Measurements from ENCODE around the gene DNAJC1. TPM values are rescaled to one million over a fixed set of nuclear protein-coding genes. Genes with fewer than 3 reads are reported as not detected.

Gene DNAJC1, protein sequence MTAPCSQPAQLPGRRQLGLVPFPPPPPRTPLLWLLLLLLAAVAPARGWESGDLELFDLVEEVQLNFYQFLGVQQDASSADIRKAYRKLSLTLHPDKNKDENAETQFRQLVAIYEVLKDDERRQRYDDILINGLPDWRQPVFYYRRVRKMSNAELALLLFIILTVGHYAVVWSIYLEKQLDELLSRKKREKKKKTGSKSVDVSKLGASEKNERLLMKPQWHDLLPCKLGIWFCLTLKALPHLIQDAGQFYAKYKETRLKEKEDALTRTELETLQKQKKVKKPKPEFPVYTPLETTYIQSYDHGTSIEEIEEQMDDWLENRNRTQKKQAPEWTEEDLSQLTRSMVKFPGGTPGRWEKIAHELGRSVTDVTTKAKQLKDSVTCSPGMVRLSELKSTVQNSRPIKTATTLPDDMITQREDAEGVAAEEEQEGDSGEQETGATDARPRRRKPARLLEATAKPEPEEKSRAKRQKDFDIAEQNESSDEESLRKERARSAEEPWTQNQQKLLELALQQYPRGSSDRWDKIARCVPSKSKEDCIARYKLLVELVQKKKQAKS
- total RNA-seq (10 to 100 TPM; 27.7 to 37.3 TPM), polyA plus RNA-seq (10 to 100 TPM; 21.2 to 48.1 TPM)

- H3K9me3 ChIP-seq (ENCODE audit: control insufficient read depth in 4 of 4, low read length in 3 of 4): no peaks in the 10 kb centered on the region
- no peaks in the 10 kb centered on the region for H3K36me3 ChIP-seq (ENCODE audit: control insufficient read depth in 4 of 4, insufficient read depth in 3 of 4, low read depth in 1 of 4, low read length in 3 of 4)
- DNase-seq (ENCODE audit: low spot score): peak; percentile 100
- TF ChIP-seq, protein P1, sequence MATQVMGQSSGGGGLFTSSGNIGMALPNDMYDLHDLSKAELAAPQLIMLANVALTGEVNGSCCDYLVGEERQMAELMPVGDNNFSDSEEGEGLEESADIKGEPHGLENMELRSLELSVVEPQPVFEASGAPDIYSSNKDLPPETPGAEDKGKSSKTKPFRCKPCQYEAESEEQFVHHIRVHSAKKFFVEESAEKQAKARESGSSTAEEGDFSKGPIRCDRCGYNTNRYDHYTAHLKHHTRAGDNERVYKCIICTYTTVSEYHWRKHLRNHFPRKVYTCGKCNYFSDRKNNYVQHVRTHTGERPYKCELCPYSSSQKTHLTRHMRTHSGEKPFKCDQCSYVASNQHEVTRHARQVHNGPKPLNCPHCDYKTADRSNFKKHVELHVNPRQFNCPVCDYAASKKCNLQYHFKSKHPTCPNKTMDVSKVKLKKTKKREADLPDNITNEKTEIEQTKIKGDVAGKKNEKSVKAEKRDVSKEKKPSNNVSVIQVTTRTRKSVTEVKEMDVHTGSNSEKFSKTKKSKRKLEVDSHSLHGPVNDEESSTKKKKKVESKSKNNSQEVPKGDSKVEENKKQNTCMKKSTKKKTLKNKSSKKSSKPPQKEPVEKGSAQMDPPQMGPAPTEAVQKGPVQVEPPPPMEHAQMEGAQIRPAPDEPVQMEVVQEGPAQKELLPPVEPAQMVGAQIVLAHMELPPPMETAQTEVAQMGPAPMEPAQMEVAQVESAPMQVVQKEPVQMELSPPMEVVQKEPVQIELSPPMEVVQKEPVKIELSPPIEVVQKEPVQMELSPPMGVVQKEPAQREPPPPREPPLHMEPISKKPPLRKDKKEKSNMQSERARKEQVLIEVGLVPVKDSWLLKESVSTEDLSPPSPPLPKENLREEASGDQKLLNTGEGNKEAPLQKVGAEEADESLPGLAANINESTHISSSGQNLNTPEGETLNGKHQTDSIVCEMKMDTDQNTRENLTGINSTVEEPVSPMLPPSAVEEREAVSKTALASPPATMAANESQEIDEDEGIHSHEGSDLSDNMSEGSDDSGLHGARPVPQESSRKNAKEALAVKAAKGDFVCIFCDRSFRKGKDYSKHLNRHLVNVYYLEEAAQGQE (IDR thresholded peaks at IDR 0.05): peak; percentile 46
- TF ChIP-seq GABPA (IDR thresholded peaks at IDR 0.05 in 1 of 2, conservative IDR thresholded peaks at IDR 0.05 in 1 of 2): peak; percentile 46 to 83
- no peak for TF ChIP-seq HNF4G (IDR thresholded peaks at IDR 0.05)
- TF ChIP-seq, protein P2, sequence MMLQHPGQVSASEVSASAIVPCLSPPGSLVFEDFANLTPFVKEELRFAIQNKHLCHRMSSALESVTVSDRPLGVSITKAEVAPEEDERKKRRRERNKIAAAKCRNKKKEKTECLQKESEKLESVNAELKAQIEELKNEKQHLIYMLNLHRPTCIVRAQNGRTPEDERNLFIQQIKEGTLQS (IDR thresholded peaks at IDR 0.05): no peak
- no peak for TF ChIP-seq EGR1 (IDR thresholded peaks at IDR 0.05; ENCODE audit: low read depth in 2 of 2)
- peak in 1 of 2 donors; percentile 6 for TF ChIP-seq RAD21 (IDR thresholded peaks at IDR 0.05)
- no peak for TF ChIP-seq CTCF (IDR thresholded peaks at IDR 0.05; ENCODE audit: low read depth, low read length, missing input control)
- TF ChIP-seq FOXA2 (IDR thresholded peaks at IDR 0.05): no peak
- no peak for TF ChIP-seq JUND (IDR thresholded peaks at IDR 0.05)
- TF ChIP-seq FOXA1 (IDR thresholded peaks at IDR 0.05): no peak
- TF ChIP-seq TAF1 (conservative IDR thresholded peaks at IDR 0.05): no peak
- no peak for TF ChIP-seq ZBTB33 (IDR thresholded peaks at IDR 0.05)
- peak; percentile 52 for TF ChIP-seq YY1 (IDR thresholded peaks at IDR 0.05)
- peak in 1 of 2 donors; percentile 12 for TF ChIP-seq RXRA (IDR thresholded peaks at IDR 0.05)
- no peak for TF ChIP-seq NR2F2 (IDR thresholded peaks at IDR 0.05)
- peak; percentile 41 for TF ChIP-seq MAX (IDR thresholded peaks at IDR 0.05)
- TF ChIP-seq SP1 (IDR thresholded peaks at IDR 0.05): peak; percentile 68
- TF ChIP-seq HNF4A (conservative IDR thresholded peaks at IDR 0.05): no peak
- H3K4me1 ChIP-seq (ENCODE audit: control insufficient read depth in 4 of 4, insufficient read depth in 4 of 4, low read length in 3 of 4): peaks cover 0 to 18% (median 5%) of the 10 kb centered on the region in 4 donors
- peak within 1 kb of the TSS; percentile 97 to 98 for H3K27ac ChIP-seq (ENCODE audit: low read depth in 1 of 2, low read length in 2 of 2)
- H3K9ac ChIP-seq (ENCODE audit: low read depth in 1 of 2, low read length in 2 of 2): peak within 1 kb of the TSS; percentile 86 to 94
- WGBS: under 1% methylated on average over 83 of the region's 83 CpGs
- H3K27me3 ChIP-seq (ENCODE audit: control insufficient read depth in 4 of 4, insufficient read depth in 4 of 4, low read length in 3 of 4): no peaks in the 10 kb centered on the region
- H3K4me3 ChIP-seq (ENCODE audit: low read depth in 1 of 3, low read length in 3 of 3): peak within 1 kb of the TSS; percentile 74 to 98 (median 97)
Measured at GRCh38 chr10:22003177-22003963, at the start of gene DNAJC1. DNAJC1 (minus strand) TSS chr10:22003730; CDS start chr10:22003434, 296 bp downstream.

Data from liver (tissue), 9 donors.